T follicular helper cell (primary cell): Measurements from ENCODE around the gene INHBB.

Source experiments
- DNase-seq: peaks from one replicate; pipeline ENCODE4 v3.0.0-alpha.2; 2020; ENCODE audit warnings: low read depth

INHBB gene

GRCh38 chr2:120398051-120398995 lies 52.4 kb downstream of the INHBB start:
- DNase-seq: no peak

GRCh38 chr2:120398996-120399888 lies 53.3 kb downstream of the INHBB start:
- DNase-seq: no peak

GRCh38 chr2:120399889-120400240 lies 53.9 kb downstream of the INHBB start:
- no peak for DNase-seq

- DNase-seq: no peak
These were observed 54.6 kb downstream of the INHBB start for GRCh38 chr2:120400551-120400950.
